Endothelial cell of umbilical vein (primary cell): ENCODE data around the gene LSM14B. TPM values are rescaled to one million over a fixed set of nuclear protein-coding genes. Genes with fewer than 3 reads are reported as not detected.

ENCODE experiments used
- BruUV-seq: library from RNA; stranded (reverse); fragments of 400-500 nt; replicated peaks from 2 replicates; lab custom pipeline; 2021; lab: Mats Ljungman, UMichigan
- CTCF ChIA-PET: fragments of 300-600, 350-600 bp; sonication (Branson Sonifier 250); formaldehyde crosslinking; loops from one replicate; lab custom pipeline; 2021; ENCODE audit warnings: antibody characterized with exemption, inconsistent platforms; lab: Charles Lee
- POLR2A ChIA-PET: fragments of 300-600, 350-600 bp; sonication (Branson Sonifier 250); formaldehyde crosslinking; loops from one replicate; lab custom pipeline; 2021; ENCODE audit warnings: antibody characterized with exemption, inconsistent platforms; lab: Charles Lee
- DNase-seq: peaks from one replicate; pipeline ENCODE4 v3.0.0-alpha.2; 2011; ENCODE audit warnings: low read depth, low spot score
- FAIRE-seq: peaks from 2 replicates; lab custom pipeline; 2011; peaks lifted over from hg19 to GRCh38; lab: Jason Lieb, UNC
- H2AFZ ChIP-seq: 2 replicates; pipeline ENCODE4 v1.6.0; 2012; ENCODE audit warnings: low read depth, low read length, control low read depth, inconsistent platforms
- H3K27ac ChIP-seq: 2 replicates; pipeline ENCODE4 v1.5.1; 2011; ENCODE audit warnings: low read depth, mild to moderate bottlenecking, control low read depth, low read length, moderate library complexity; ENCODE audit not compliant: insufficient read depth
- H3K27me3 ChIP-seq, 2 experiments: 2 replicates each; pipeline versions ENCODE4 v1.6.0 to v1.6.1; 2011; ENCODE audit warnings: low read length in 2 of 2, mixed read lengths in 1 of 2; ENCODE audit not compliant: control insufficient read depth in 2 of 2, insufficient read depth in 2 of 2
- H3K36me3 ChIP-seq, 2 experiments: 2 replicates in 1 of 2; 3 replicates in 1 of 2; pipeline ENCODE4 v1.5.1; 2011; ENCODE audit warnings: low read length in 2 of 2, mild to moderate bottlenecking in 1 of 2, moderate library complexity in 1 of 2; ENCODE audit not compliant: control insufficient read depth in 2 of 2, insufficient read depth in 2 of 2; ENCODE audit errors: extremely low read depth in 1 of 2
- H3K4me1 ChIP-seq: 3 replicates; pipeline ENCODE4 v1.5.1; 2011; ENCODE audit warnings: mild to moderate bottlenecking, low read length; ENCODE audit not compliant: control insufficient read depth, insufficient read depth; ENCODE audit errors: extremely low read depth
- H3K4me2 ChIP-seq: 2 replicates; pipeline ENCODE4 v1.6.1; 2011; ENCODE audit warnings: low read length, control low read depth, mixed read lengths; ENCODE audit not compliant: insufficient read depth
- H3K4me3 ChIP-seq, 3 experiments: fragments of 200-600 bp in 1 of 3; sonication (generic), shearing (Covaris generic) in 1 of 3; replicated peaks in 1 of 3; 2 replicates each; pipeline ENCODE4 v1.5.1; 2011 to 2016; ENCODE audit warnings: control low read depth in 3 of 3, low read length in 3 of 3, mild to moderate bottlenecking in 2 of 3, inconsistent platforms in 1 of 3, low read depth in 1 of 3, moderate library complexity in 1 of 3; ENCODE audit not compliant: insufficient read depth in 1 of 3
- H3K79me2 ChIP-seq: 2 replicates; pipeline ENCODE4 v1.6.0; 2012; ENCODE audit warnings: low read length, inconsistent platforms; ENCODE audit not compliant: control insufficient read depth, insufficient read depth
- H3K9ac ChIP-seq: replicated peaks from 2 replicates; pipeline ENCODE3; 2011; ENCODE audit warnings: low read length, control low read depth; ENCODE audit not compliant: insufficient read depth; ENCODE audit errors: extremely low read depth
- H3K9me1 ChIP-seq: replicated peaks from 3 replicates; pipeline ENCODE4 v1.6.0; 2011; ENCODE audit warnings: mild to moderate bottlenecking, low read length; ENCODE audit not compliant: control insufficient read depth, insufficient read depth; ENCODE audit errors: extremely low read depth
- H3K9me3 ChIP-seq: replicated peaks from 2 replicates; pipeline ENCODE4 v1.5.1; 2012; ENCODE audit warnings: low read length, inconsistent platforms; ENCODE audit not compliant: control insufficient read depth, insufficient read depth
- H4K20me1 ChIP-seq: replicated peaks from 2 replicates; pipeline ENCODE3; 2011; ENCODE audit warnings: mild to moderate bottlenecking, low read length; ENCODE audit not compliant: control insufficient read depth, insufficient read depth; ENCODE audit errors: extremely low read depth
- EZH2 ChIP-seq: IDR thresholded peaks from 2 replicates; pipeline ENCODE4 v1.6.1; 2012; ENCODE audit warnings: borderline replicate concordance, low read depth, mild to moderate bottlenecking, moderate library complexity, low read length, inconsistent platforms; ENCODE audit not compliant: severe bottlenecking
- FOS ChIP-seq: IDR thresholded peaks from 2 replicates; pipeline ENCODE4 v1.6.1; 2011; ENCODE audit warnings: mild to moderate bottlenecking, low read length, moderate library complexity, borderline replicate concordance; ENCODE audit not compliant: insufficient read depth
- GATA2 ChIP-seq: IDR thresholded peaks from 2 replicates; pipeline ENCODE4 v1.7.0; 2011; ENCODE audit warnings: low read depth, mild to moderate bottlenecking, moderate library complexity, mixed read lengths, low read length; ENCODE audit not compliant: insufficient read length, insufficient read depth
- JUN ChIP-seq: IDR thresholded peaks from 2 replicates; pipeline ENCODE4 v1.6.1; 2011; ENCODE audit warnings: borderline replicate concordance, low read depth; ENCODE audit not compliant: insufficient read length, insufficient read depth
- MYC ChIP-seq: IDR thresholded peaks from one replicate; pipeline ENCODE4 v1.6.1; 2011; ENCODE audit warnings: mild to moderate bottlenecking, low read depth, low read length
- POLR2A ChIP-seq: IDR thresholded peaks from 2 replicates; pipeline ENCODE4 v1.6.1; 2012; ENCODE audit warnings: low read depth, mild to moderate bottlenecking, control low read depth, low read length
- POLR2AphosphoS5 ChIP-seq: IDR thresholded peaks from 2 replicates; pipeline ENCODE4 v1.6.1; 2012; ENCODE audit warnings: low read depth, mild to moderate bottlenecking, control low read depth, low read length, moderate library complexity; ENCODE audit not compliant: insufficient read depth
- dilution Hi-C: fragments of 300-500 bp; cut with MboI; formaldehyde crosslinking; loops from one replicate; pipeline ENCODE4 v1.15.0; 2019; ENCODE audit warnings: low sequenced_read_pairs; ENCODE audit not compliant: extremely low pct_ligation_motif_present
- intact Hi-C: fragments of 100-400 bp; cut with micrococcal nuclease; formaldehyde crosslinking; loops from one replicate; pipeline ENCODE4 v1.10.0; 2022
- polyA plus RNA-seq, 4 experiments: library from polyadenylated mRNA; depleted of rRNA in 3 of 4; stranded (reverse) in 3 of 4; unstranded in 1 of 4; fragments of >200 nt; gene quantifications; 2 replicates each; pipeline versions ENCODE4 v1.2.1 to v1.2.3, GENCODE V29; 2011 to 2012; ENCODE audit warnings: missing spikeins in 1 of 4
- total RNA-seq: library from RNA; stranded (reverse); gene quantifications from 2 replicates; pipeline ENCODE4 v1.2.3, GENCODE V29; 2021
- TF ChIP-seq, protein P1 (sequence below): IDR thresholded peaks from 2 replicates; pipeline ENCODE4 v1.6.1; 2011; ENCODE audit not compliant: insufficient read depth, insufficient read length
- TF ChIP-seq, protein P2 (sequence below), 2 donors: IDR thresholded peaks; 1 replicate in 1 of 2; 2 replicates in 1 of 2; pipeline ENCODE4 v1.5.1; 2011; ENCODE audit warnings: low read length in 2 of 2, mild to moderate bottlenecking in 2 of 2, moderate library complexity in 2 of 2, control low read depth in 1 of 2, inconsistent platforms in 1 of 2, low read depth in 1 of 2; ENCODE audit not compliant: insufficient read depth in 1 of 2; ENCODE audit errors: extremely low read depth in 1 of 2

LSM14B gene
- total and polyA plus RNA-seq, 2 donors (not counting 3 experiments of a cell fraction or from before 2014, with no cell fraction given): 32.5 to 34.0 TPM

DNA sequence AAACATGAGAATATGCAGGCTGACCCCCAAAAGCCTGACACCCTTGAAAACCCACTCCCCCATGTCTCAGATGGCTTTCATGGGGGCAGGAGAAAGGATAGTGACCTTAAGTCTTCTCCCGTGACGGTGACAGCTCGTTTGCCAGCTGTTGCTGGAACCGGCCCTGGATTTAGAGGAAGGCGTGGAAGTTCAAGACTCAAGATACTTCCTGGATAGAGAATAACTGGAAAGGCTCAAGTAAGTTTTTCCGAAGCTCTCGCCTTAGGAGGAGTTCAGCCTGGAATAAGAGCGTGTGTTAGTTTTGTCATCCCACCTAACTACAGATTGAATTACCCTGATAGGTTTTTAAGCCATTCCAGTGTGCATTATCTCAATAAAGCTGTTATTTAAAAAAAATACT is 49.0 kb downstream of the LSM14B start:
- intact Hi-C loops: no loop called here
- dilution Hi-C loops: no loop called here
- FAIRE-seq: peak; percentile 74

DNA sequence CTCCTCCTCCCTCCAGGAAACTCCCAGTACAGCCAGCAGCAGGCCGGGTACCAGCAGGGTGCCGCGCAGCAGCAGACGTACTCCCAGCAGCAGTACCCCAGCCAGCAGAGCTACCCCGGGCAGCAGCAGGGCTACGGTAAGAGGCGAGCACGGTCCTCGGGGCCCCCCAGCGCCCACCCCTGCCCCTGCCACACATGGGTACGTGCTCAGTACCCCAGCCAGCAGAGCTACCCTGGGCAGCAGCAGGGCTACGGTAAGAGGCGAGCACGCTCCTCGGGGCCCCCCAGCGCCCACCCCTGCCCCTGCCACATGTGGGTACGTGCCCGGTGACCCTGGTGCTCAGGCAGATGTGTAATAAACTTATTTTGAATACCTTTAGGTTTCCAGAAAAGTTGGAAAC is 50.4 kb downstream of the LSM14B start:
- no peak overlapping the region for H2AFZ ChIP-seq
- dilution Hi-C loops (no loop called here), intact Hi-C loops (no loop called here)
- no peak overlapping the region for H3K27ac ChIP-seq
- no peaks in the 10 kb centered on the region for H3K4me1 ChIP-seq
- FAIRE-seq (no peak), DNase-seq (no peak)
- CTCF ChIA-PET: no interaction called here
- H3K9ac ChIP-seq: no peak overlapping the region
- H4K20me1 ChIP-seq: no peaks in the 10 kb centered on the region
- H3K9me3 ChIP-seq: no peaks in the 10 kb centered on the region
- no peaks in the 10 kb centered on the region for H3K9me1 ChIP-seq
- H3K27me3 ChIP-seq: no peaks in the 10 kb centered on the region
- POLR2A ChIA-PET: no interaction called here
- no peak overlapping the region for H3K4me2 ChIP-seq
- H3K79me2 ChIP-seq: no peaks in the 10 kb centered on the region
- BruUV-seq: no TSS peak
- TF ChIP-seq, protein P1, sequence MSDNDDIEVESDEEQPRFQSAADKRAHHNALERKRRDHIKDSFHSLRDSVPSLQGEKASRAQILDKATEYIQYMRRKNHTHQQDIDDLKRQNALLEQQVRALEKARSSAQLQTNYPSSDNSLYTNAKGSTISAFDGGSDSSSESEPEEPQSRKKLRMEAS: no peak
- no peak for TF ChIP-seq MYC
- TF ChIP-seq, protein P2, sequence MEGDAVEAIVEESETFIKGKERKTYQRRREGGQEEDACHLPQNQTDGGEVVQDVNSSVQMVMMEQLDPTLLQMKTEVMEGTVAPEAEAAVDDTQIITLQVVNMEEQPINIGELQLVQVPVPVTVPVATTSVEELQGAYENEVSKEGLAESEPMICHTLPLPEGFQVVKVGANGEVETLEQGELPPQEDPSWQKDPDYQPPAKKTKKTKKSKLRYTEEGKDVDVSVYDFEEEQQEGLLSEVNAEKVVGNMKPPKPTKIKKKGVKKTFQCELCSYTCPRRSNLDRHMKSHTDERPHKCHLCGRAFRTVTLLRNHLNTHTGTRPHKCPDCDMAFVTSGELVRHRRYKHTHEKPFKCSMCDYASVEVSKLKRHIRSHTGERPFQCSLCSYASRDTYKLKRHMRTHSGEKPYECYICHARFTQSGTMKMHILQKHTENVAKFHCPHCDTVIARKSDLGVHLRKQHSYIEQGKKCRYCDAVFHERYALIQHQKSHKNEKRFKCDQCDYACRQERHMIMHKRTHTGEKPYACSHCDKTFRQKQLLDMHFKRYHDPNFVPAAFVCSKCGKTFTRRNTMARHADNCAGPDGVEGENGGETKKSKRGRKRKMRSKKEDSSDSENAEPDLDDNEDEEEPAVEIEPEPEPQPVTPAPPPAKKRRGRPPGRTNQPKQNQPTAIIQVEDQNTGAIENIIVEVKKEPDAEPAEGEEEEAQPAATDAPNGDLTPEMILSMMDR (IDR thresholded peaks at IDR 0.05; ENCODE audit: extremely low read depth in 1 of 2, insufficient read depth in 1 of 2, low read depth in 1 of 2, low read length in 2 of 2): no peak
- TF ChIP-seq POLR2AphosphoS5: no peak
- TF ChIP-seq POLR2A: no peak
- no peak for TF ChIP-seq FOS
- TF ChIP-seq JUN: no peak
- TF ChIP-seq GATA2: no peak
- no peak for TF ChIP-seq EZH2
- peaks cover 2 to 26% of the 10 kb centered on the region in 2 experiments for H3K36me3 ChIP-seq
- H3K4me3 ChIP-seq: no peak overlapping the region

More for the DNA sequence above, 49.0 kb downstream of the LSM14B start:
- Histone ChIP-seq H3K9me1 (no peaks in the 10 kb centered on the region), H3K4me2 (no peak overlapping the region), H3K36me3 (peaks cover 4 to 23% of the 10 kb centered on the region in 2 experiments), H3K4me1 (no peaks in the 10 kb centered on the region), H3K27me3 (no peaks in the 10 kb centered on the region), H3K9me3 (no peaks in the 10 kb centered on the region), H4K20me1 (no peaks in the 10 kb centered on the region), H2AFZ (no peak overlapping the region), H3K4me3 (no peak overlapping the region), H3K9ac (no peak overlapping the region), H3K27ac (no peak overlapping the region), H3K79me2 (no peaks in the 10 kb centered on the region)
- TF ChIP-seq FOS (no peak), POLR2AphosphoS5 (no peak)
- CTCF ChIA-PET: interaction anchor here (0.5 kb wide), 1 partner anchor 145 kb away, joined by 3 read pairs; no protein-coding TSS in a partner anchor
- BruUV-seq: no TSS peak
- POLR2A ChIA-PET: no interaction called here
- DNase-seq: peak; percentile 71
